AG20443 (cell line): ENCODE results near the gene PEPD.

ENCODE experiments used
- DNase-seq: peaks from one replicate; pipeline ENCODE4 v3.0.0; 2012; ENCODE audit warnings: low spot score, mixed read lengths

The PEPD gene

GRCh38 chr19:33510462-33511194, 11.0 kb downstream of the PEPD start:
- no peak for DNase-seq

- no peak for DNase-seq
These were observed 11.8 kb downstream of the PEPD start for GRCh38 chr19:33509774-33510173.

GRCh38 chr19:33508941-33509614, 12.5 kb downstream of the PEPD start:
- no peak for DNase-seq

GRCh38 chr19:33508431-33508830, 13.2 kb downstream of the PEPD start:
- DNase-seq = no peak

GRCh38 chr19:33508009-33508408, 13.6 kb downstream of the PEPD start:
- no peak for DNase-seq

GRCh38 chr19:33507021-33507956, 14.3 kb downstream of the PEPD start:
- DNase-seq = no peak

- no peak for DNase-seq
These were observed 15.1 kb downstream of the PEPD start for GRCh38 chr19:33506498-33506897.

GRCh38 chr19:33505823-33506222, 15.8 kb downstream of the PEPD start:
- DNase-seq = no peak

GRCh38 chr19:33505148-33505547, 16.4 kb downstream of the PEPD start:
- no peak for DNase-seq

- no peak for DNase-seq
These were observed 17.5 kb downstream of the PEPD start for GRCh38 chr19:33504058-33504444.

- no peak for DNase-seq
These were observed 18.0 kb downstream of the PEPD start for GRCh38 chr19:33503433-33504057.

- DNase-seq = no peak
These were observed 18.6 kb downstream of the PEPD start for GRCh38 chr19:33503030-33503429.

- DNase-seq = no peak
These were observed 19.1 kb downstream of the PEPD start for GRCh38 chr19:33502521-33502920.

GRCh38 chr19:33501693-33502356, 19.8 kb downstream of the PEPD start:
- DNase-seq = no peak

- DNase-seq = no peak
These were observed 20.6 kb downstream of the PEPD start for GRCh38 chr19:33500991-33501390.

GRCh38 chr19:33500586-33500985, 21.0 kb downstream of the PEPD start:
- no peak for DNase-seq

- no peak for DNase-seq
These were observed 21.7 kb downstream of the PEPD start for GRCh38 chr19:33499671-33500506.

- DNase-seq = no peak
These were observed 22.3 kb downstream of the PEPD start for GRCh38 chr19:33499248-33499647.

GRCh38 chr19:33498391-33499000, 23.1 kb downstream of the PEPD start:
- no peak for DNase-seq

GRCh38 chr19:33497778-33498175, 23.8 kb downstream of the PEPD start:
- no peak for DNase-seq
